Bronchial epithelial cell (primary cell): Measurements from ENCODE around the gene SPDYA. TPM values are rescaled to one million over a fixed set of nuclear protein-coding genes. Genes with fewer than 3 reads are reported as not detected.

Experiments used
- DNase-seq: peaks from one replicate; pipeline ENCODE4 v3.0.0-alpha.2; 2010; ENCODE audit warnings: low read depth
- FAIRE-seq: peaks from 2 replicates; lab custom pipeline; 2011; peaks lifted over from hg19 to GRCh38; lab: Jason Lieb, UNC
- H3K27me3 ChIP-seq: 2 replicates; pipeline ENCODE4 v1.5.1; 2011; ENCODE audit warnings: low read length; ENCODE audit not compliant: control insufficient read depth, insufficient read depth
- H3K36me3 ChIP-seq: 2 replicates; pipeline ENCODE4 v1.5.1; 2011; ENCODE audit warnings: low read length; ENCODE audit not compliant: control insufficient read depth, insufficient read depth
- H3K4me3 ChIP-seq: 2 replicates; pipeline ENCODE4 v1.5.1; 2011; ENCODE audit warnings: mild to moderate bottlenecking, low read depth, low read length, control low read depth
- total RNA-seq: library from RNA; depleted of rRNA; stranded (reverse); fragments of >200 nt; gene quantifications from 2 replicates; pipeline ENCODE4 v1.2.1, GENCODE V29; 2014
- TF ChIP-seq, protein P1 (sequence below): IDR thresholded peaks from 2 replicates; pipeline ENCODE4 v1.5.1; 2011; ENCODE audit warnings: mild to moderate bottlenecking, moderate library complexity, low read length, control low read depth, inconsistent platforms; ENCODE audit not compliant: insufficient read depth, severe bottlenecking

Gene SPDYA
- total RNA-seq, 1 donor from 2014 or later = 0.79 TPM

DNA sequence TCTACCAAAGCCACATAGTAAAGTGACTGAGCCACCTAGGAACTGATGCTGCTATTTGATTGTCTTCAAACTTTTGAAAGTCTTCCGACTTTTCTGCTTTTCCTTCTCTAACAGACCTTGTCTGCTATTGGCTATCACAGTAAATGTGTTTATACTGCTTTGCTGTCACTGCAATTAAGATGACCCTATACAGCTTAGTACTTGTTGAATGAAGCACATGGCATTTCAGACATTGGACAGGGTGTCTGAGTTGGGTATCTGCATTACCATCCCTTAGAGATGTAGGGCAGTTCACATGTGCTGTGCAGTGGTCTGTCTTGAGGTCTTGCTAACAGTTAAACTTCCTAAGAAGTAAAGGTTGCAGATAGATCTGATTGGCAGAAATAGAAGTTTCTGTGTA, 87.4 kb downstream of the SPDYA start:
- DNase-seq (no peak), FAIRE-seq (no peak)
- Histone ChIP-seq H3K4me3 (no peak overlapping the region), H3K27me3 (no peaks in the 10 kb centered on the region), H3K36me3 (peaks cover 4% of the 10 kb centered on the region)
- TF ChIP-seq, protein P1, sequence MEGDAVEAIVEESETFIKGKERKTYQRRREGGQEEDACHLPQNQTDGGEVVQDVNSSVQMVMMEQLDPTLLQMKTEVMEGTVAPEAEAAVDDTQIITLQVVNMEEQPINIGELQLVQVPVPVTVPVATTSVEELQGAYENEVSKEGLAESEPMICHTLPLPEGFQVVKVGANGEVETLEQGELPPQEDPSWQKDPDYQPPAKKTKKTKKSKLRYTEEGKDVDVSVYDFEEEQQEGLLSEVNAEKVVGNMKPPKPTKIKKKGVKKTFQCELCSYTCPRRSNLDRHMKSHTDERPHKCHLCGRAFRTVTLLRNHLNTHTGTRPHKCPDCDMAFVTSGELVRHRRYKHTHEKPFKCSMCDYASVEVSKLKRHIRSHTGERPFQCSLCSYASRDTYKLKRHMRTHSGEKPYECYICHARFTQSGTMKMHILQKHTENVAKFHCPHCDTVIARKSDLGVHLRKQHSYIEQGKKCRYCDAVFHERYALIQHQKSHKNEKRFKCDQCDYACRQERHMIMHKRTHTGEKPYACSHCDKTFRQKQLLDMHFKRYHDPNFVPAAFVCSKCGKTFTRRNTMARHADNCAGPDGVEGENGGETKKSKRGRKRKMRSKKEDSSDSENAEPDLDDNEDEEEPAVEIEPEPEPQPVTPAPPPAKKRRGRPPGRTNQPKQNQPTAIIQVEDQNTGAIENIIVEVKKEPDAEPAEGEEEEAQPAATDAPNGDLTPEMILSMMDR = no peak

Other genes starting within 250 kb of the SPDYA start
- gene PPP1CB, start 59.0 kb upstream of the SPDYA start, total RNA-seq = 328 and 365 TPM in 2 replicates
- gene TRMT61B, start 59.5 kb downstream of the SPDYA start, total RNA-seq = 16.1 and 17.0 TPM in 2 replicates
- 54.9 and 117 TPM in 2 replicates for gene WDR43, start 83.8 kb downstream of the SPDYA start, total RNA-seq
- under 0.01 TPM in 1 of 2 replicates, not detected in the other for gene TOGARAM2, start 170.5 kb downstream of the SPDYA start, total RNA-seq